Measurements from ENCODE around the gene ASF1B. TPM values are rescaled to one million over a fixed set of nuclear protein-coding genes. Genes with fewer than 3 reads are reported as not detected.

The ASF1B gene
- total RNA-seq, 1 donor from 2014 or later: 2.8 TPM

DNA sequence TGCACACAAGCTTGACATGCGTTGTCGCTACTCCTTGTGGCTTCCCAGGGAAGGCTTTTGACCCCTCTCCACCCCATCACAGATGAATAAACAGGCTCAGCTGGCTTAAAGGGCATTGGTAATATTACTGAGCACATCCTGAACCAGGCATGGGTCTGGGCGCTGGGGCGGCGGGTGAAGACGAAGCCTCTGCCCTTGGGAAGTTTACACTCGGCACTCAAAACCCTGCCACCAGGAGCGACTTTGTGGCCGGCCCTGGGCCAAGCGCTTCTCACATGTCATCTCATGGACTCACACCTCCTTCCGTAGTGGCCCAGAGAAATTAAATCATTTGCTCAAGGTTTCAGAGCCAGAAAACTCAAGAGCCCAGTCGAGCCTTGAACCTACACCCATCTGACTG lies 32.6 kb upstream of the ASF1B start:
- DNase-seq (ENCODE audit: low spot score): no peak
- Mint-ChIP-seq H3K36me3 (ENCODE audit: low read depth) (peaks cover 16% of the 10 kb centered on the region), H3K4me1 (ENCODE audit: low read depth) (no peaks in the 10 kb centered on the region), H3K27me3 (ENCODE audit: low read depth) (no peaks in the 10 kb centered on the region), H3K9me3 (ENCODE audit: low read depth) (no peaks in the 10 kb centered on the region), H3K4me3 (ENCODE audit: unreplicated experiment) (no peak overlapping the region), H3K27ac (ENCODE audit: unreplicated experiment) (no peak overlapping the region)
- TF ChIP-seq, protein P1, sequence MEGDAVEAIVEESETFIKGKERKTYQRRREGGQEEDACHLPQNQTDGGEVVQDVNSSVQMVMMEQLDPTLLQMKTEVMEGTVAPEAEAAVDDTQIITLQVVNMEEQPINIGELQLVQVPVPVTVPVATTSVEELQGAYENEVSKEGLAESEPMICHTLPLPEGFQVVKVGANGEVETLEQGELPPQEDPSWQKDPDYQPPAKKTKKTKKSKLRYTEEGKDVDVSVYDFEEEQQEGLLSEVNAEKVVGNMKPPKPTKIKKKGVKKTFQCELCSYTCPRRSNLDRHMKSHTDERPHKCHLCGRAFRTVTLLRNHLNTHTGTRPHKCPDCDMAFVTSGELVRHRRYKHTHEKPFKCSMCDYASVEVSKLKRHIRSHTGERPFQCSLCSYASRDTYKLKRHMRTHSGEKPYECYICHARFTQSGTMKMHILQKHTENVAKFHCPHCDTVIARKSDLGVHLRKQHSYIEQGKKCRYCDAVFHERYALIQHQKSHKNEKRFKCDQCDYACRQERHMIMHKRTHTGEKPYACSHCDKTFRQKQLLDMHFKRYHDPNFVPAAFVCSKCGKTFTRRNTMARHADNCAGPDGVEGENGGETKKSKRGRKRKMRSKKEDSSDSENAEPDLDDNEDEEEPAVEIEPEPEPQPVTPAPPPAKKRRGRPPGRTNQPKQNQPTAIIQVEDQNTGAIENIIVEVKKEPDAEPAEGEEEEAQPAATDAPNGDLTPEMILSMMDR (IDR thresholded peaks at IDR 0.05): no peak

DNA sequence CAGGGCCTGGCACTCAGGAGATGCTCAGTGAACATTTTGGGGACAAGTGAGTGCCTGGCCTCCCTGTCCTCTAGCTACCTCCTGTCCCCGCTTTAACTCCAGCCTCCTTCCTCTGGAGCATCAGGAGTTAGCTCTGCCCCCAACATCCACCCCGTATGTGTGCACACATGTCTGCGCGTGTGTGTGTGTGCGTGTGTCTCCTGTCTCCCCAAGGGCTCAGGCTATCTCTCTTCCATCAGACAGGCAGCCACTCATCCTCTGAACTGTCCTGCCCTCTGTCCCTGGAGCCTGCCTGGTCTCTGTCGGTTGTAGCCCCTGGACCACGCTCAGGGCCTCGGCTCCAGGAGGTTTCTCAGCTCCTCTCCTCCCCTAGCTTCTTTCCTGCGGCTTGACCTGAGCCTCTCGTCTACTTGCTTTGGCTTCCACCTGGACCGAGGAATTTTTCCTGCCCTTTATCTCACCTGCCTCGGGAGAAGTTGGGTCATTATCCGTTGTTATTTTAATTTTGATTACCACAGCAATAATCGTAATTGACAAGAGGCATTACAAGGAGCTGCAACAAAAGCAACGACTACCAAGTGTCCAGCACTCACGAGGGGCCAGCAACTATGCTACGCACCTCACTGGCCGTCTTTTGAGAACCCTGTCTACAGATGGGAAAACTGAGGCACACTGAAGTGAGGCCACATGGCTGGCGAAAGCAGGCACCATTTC lies 32.0 kb upstream of the ASF1B start:
- TF ChIP-seq, protein P1 (IDR thresholded peaks at IDR 0.05): no peak
- Mint-ChIP-seq H3K4me3 (ENCODE audit: unreplicated experiment) (no peak overlapping the region), H3K4me1 (ENCODE audit: low read depth) (no peaks in the 10 kb centered on the region), H3K27ac (ENCODE audit: unreplicated experiment) (no peak overlapping the region), H3K27me3 (ENCODE audit: low read depth) (no peaks in the 10 kb centered on the region), H3K9me3 (ENCODE audit: low read depth) (no peaks in the 10 kb centered on the region), H3K36me3 (ENCODE audit: low read depth) (peaks cover 14% of the 10 kb centered on the region)
- DNase-seq (ENCODE audit: low spot score): no peak

DNA sequence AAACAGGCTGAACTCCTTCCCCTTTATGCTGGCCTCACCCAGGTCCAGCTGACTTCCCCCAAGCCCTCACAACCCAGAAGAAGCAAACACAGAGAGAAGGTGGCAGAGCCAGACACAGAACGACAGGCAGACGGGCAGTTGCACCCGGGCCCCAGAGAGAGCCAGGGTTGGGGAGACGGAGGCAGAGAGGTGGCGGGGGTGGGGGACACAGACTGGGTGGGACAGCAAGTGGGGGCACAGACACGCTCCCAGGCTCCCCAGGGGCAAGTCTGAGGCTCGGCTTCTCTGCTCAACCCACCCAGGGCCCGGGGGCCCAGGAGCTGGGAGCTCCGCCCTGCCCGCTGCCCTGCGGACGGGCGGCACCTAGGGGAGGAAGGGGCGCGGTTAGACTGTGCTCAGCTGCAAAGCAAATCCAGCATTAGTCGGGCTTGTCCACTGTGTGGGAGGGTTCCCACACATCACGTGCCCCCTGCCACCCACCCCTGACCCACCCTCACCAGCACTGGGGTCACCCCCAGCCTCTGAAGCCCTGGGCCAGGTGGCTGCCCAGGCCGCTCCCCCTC lies 31.3 kb upstream of the ASF1B start:
- Mint-ChIP-seq H3K9me3 (ENCODE audit: low read depth) (no peaks in the 10 kb centered on the region), H3K36me3 (ENCODE audit: low read depth) (peaks cover 15% of the 10 kb centered on the region), H3K4me1 (ENCODE audit: low read depth) (no peaks in the 10 kb centered on the region), H3K4me3 (ENCODE audit: unreplicated experiment) (no peak overlapping the region), H3K27ac (ENCODE audit: unreplicated experiment) (no peak overlapping the region), H3K27me3 (ENCODE audit: low read depth) (no peaks in the 10 kb centered on the region)
- no peak for DNase-seq (ENCODE audit: low spot score)
- TF ChIP-seq, protein P1 (IDR thresholded peaks at IDR 0.05): no peak

DNA sequence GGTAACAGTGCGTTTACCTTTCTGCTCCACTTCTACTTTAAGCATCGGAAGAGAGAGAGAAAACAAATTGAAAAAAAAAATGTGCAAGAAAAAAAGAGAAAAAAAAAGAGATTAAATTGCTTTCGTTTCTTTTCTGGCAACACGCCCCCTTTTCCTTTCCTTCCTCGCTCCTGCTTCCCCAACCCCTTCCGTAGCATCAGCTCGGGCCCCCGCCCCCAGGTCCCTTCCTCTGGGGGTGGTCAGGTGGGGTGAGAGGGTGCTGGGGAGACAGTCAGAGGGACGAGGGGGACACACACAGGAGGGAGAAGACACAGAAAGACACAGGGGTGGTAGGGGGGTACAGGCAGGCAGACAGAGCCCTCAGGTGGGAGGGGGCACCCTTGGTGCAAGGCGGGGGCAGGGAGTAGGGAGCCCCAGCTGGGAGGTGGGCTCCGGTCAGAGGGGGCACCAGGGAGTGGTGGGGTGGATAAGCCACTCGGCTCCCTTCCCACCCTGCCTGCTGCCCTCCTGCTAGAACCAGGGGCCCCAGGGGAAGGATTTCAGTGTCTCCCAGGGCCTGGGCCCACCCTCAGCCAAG lies 30.7 kb upstream of the ASF1B start:
- TF ChIP-seq, protein P1 (IDR thresholded peaks at IDR 0.05): no peak
- no peak for DNase-seq (ENCODE audit: low spot score)
- Mint-ChIP-seq H3K4me3 (ENCODE audit: unreplicated experiment) (no peak overlapping the region), H3K4me1 (ENCODE audit: low read depth) (no peaks in the 10 kb centered on the region), H3K36me3 (ENCODE audit: low read depth) (peaks cover 15% of the 10 kb centered on the region), H3K9me3 (ENCODE audit: low read depth) (no peaks in the 10 kb centered on the region), H3K27ac (ENCODE audit: unreplicated experiment) (no peak overlapping the region), H3K27me3 (ENCODE audit: low read depth) (no peaks in the 10 kb centered on the region)

DNA sequence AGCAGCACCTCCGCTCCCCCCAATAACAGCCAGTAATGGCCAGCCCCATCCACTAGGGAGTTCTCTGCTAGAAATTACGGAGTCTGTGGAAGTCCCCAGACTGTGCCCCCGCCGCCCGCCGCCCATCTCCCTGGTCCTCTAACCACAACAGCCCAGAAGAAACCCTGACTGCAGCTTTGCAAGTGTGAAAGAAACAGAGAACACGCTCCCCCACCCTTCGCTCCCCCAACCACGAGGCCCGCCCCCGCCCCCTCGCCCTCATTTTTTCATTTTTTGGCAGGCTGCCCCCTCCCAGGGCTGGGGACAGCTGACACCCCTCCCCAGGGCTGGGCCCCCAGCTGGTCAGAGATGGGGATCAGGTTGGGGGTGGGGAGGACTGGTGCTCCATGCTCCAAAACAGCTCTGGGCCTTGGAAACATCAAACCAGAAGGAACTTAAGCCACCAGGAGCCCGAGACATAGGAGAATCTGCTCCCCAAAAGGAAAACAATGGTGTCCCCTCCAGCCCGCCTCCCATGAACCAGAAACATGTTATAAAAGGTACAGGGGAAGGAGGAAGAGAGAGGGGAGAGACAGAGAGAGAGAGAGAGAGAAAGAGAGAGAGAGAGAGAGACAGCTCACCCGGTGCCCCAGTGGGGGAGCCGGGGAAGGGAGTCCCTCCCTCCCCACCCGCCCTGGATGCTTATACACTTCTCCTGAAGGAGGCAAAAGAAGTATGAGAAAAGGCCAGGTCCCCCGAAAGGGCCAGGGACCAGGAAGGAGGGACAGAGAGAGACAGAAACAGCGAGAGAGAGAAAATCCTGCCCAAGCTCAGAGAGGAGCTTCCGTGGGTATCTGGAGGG lies 29.8 kb upstream of the ASF1B start:
- no peaks in the 10 kb centered on the region for H3K9me3 Mint-ChIP-seq (ENCODE audit: low read depth)
- peaks cover 12% of the 10 kb centered on the region for H3K36me3 Mint-ChIP-seq (ENCODE audit: low read depth)
- H3K27me3 Mint-ChIP-seq (ENCODE audit: low read depth): no peaks in the 10 kb centered on the region
- H3K4me1 Mint-ChIP-seq (ENCODE audit: low read depth): no peaks in the 10 kb centered on the region
- TF ChIP-seq, protein P1 (IDR thresholded peaks at IDR 0.05): no peak
- no peak overlapping the region for H3K27ac Mint-ChIP-seq (ENCODE audit: unreplicated experiment)
- DNase-seq (ENCODE audit: low spot score): no peak
- no peak overlapping the region for H3K4me3 Mint-ChIP-seq (ENCODE audit: unreplicated experiment)
